RCC 7860 (cell line): Measurements from ENCODE around the gene IFT88.
"Not testable (repeated sequence)": the region's sequence is repeated elsewhere in the genome, so short reads cannot be mapped to it uniquely, and the experiment has no call there.

ENCODE experiments used
- DNase-seq: peaks from one replicate; pipeline ENCODE4 v3.0.0-alpha.2; 2015; ENCODE audit warnings: low spot score
- FAIRE-seq: peaks from 2 replicates; lab custom pipeline; 2012; peaks lifted over from hg19 to GRCh38; lab: Jason Lieb, UNC

Gene IFT88

GRCh38 chr13:20623000-20623399 lies 56.0 kb downstream of the IFT88 start:
- FAIRE-seq (no peak), DNase-seq (no peak)

GRCh38 chr13:20624213-20624612 lies 57.3 kb downstream of the IFT88 start:
- no peak for DNase-seq
- FAIRE-seq: no peak

- FAIRE-seq (no peak), DNase-seq (no peak)
Measured at GRCh38 chr13:20633802-20634201, 66.8 kb downstream of the IFT88 start.

- DNase-seq (no peak), FAIRE-seq (no peak)
Measured at GRCh38 chr13:20636079-20636478, 69.1 kb downstream of the IFT88 start.

GRCh38 chr13:20637811-20638210 lies 70.9 kb downstream of the IFT88 start:
- DNase-seq (no peak), FAIRE-seq (no peak)

GRCh38 chr13:20647758-20648157 lies 80.8 kb downstream of the IFT88 start:
- no peak for DNase-seq
- no peak for FAIRE-seq

- no peak for DNase-seq
- no peak for FAIRE-seq
Measured at GRCh38 chr13:20652946-20653345, 86.0 kb downstream of the IFT88 start.

GRCh38 chr13:20654156-20654555 lies 87.2 kb downstream of the IFT88 start:
- DNase-seq (no peak), FAIRE-seq (no peak)

GRCh38 chr13:20658451-20659040 lies 91.6 kb downstream of the IFT88 start:
- DNase-seq (no peak), FAIRE-seq (no peak)

- no peak for DNase-seq
- FAIRE-seq: no peak
Measured at GRCh38 chr13:20664351-20664750, 97.4 kb downstream of the IFT88 start.

- DNase-seq (no peak), FAIRE-seq (no peak)
Measured at GRCh38 chr13:20666948-20667347, 100.0 kb downstream of the IFT88 start.

- FAIRE-seq (no peak), DNase-seq (no peak)
Measured at GRCh38 chr13:20667857-20668437, 101.0 kb downstream of the IFT88 start.

- FAIRE-seq (no peak), DNase-seq (no peak)
Measured at GRCh38 chr13:20669162-20669561, 102.2 kb downstream of the IFT88 start.

GRCh38 chr13:20671789-20672188 lies 104.8 kb downstream of the IFT88 start:
- FAIRE-seq (no peak), DNase-seq (no peak)

- DNase-seq: no peak
- no peak for FAIRE-seq
Measured at GRCh38 chr13:20672772-20673171, 105.8 kb downstream of the IFT88 start.

- no peak for FAIRE-seq
- DNase-seq: no peak
Measured at GRCh38 chr13:20673715-20674114, 106.8 kb downstream of the IFT88 start.

GRCh38 chr13:20676213-20676612 lies 109.3 kb downstream of the IFT88 start:
- FAIRE-seq: no peak
- no peak for DNase-seq

GRCh38 chr13:20678606-20679005 lies 111.6 kb downstream of the IFT88 start:
- not testable (repeated sequence) for DNase-seq, FAIRE-seq

GRCh38 chr13:20679879-20680278 lies 112.9 kb downstream of the IFT88 start:
- FAIRE-seq (no peak), DNase-seq (no peak)

GRCh38 chr13:20680416-20681080 lies 113.6 kb downstream of the IFT88 start:
- FAIRE-seq: no peak
- no peak for DNase-seq

- not testable (repeated sequence) for FAIRE-seq, DNase-seq
Measured at GRCh38 chr13:20681481-20681880, 114.5 kb downstream of the IFT88 start.

- FAIRE-seq (no peak), DNase-seq (no peak)
Measured at GRCh38 chr13:20682061-20682460, 115.1 kb downstream of the IFT88 start.
